ENCODE measurements around the gene SACS. TPM values are rescaled to one million over a fixed set of nuclear protein-coding genes. Genes with fewer than 3 reads are reported as not detected.

Gene SACS
- total and polyA plus RNA-seq, 2 of the 4 experiments (the other 2 are of a cell fraction), result 14.7 to 121 TPM

- no peak overlapping the region for H3K4ac ChIP-seq (ENCODE audit: low read depth, low read length)
- no TSS peak for BruUV-seq (replicated peaks)
Observed at GRCh38 chr13:23385931-23386330, 47.6 kb downstream of the SACS start.

More at GRCh38 chr13:23385931-23386330, 47.6 kb downstream of the SACS start:
- no peak overlapping the region for H3K4me2 ChIP-seq (ENCODE audit: low read depth, low read length)
- H3K56ac ChIP-seq (ENCODE audit: extremely low read depth, insufficient read depth, low read length), result no peak overlapping the region
- no CpG with 5 or more reads among the region's 3 CpGs for WGBS, 2 experiments (ENCODE audit: extremely low coverage in 2 of 2, insufficient read length in 1 of 2)
- H3K18ac ChIP-seq (ENCODE audit: low read depth, low read length), result no peak overlapping the region
- H2BK120ac ChIP-seq (ENCODE audit: low read depth, low read length), result no peak overlapping the region
- H4K5ac ChIP-seq (ENCODE audit: low read depth, low read length), result no peak overlapping the region
- no peak overlapping the region for H3K14ac ChIP-seq (replicated peaks; ENCODE audit: low read depth, low read length)
- dilution Hi-C loops (cut with HindIII; ENCODE audit: low sequenced_read_pairs, unreplicated experiment) (no loop called here), in situ Hi-C loops (cut with MboI; ENCODE audit: low sequenced_read_pairs) (no loop called here), intact Hi-C loops (cut with micrococcal nuclease) (no loop called here)
- H3K9me3 ChIP-seq (ENCODE audit: control insufficient read depth, insufficient read depth, low read length), result no peaks in the 10 kb centered on the region
- DNase-seq, result no peak
- H2BK20ac ChIP-seq (ENCODE audit: low read depth, low read length), result no peak overlapping the region
- H3K27ac ChIP-seq (ENCODE audit: insufficient read depth, low read length), result no peak overlapping the region
- ChIA-PET CTCF (no interaction called here), POLR2A (ENCODE audit: unreplicated experiment) (no interaction called here)
- H3K4me3 ChIP-seq (ENCODE audit: insufficient read depth, low read depth, low read length), result no peak overlapping the region
- no peak overlapping the region for H2AK9ac ChIP-seq (replicated peaks; ENCODE audit: low read depth, low read length, poor library complexity)
- peaks cover 11 to 19% of the 10 kb centered on the region in 2 experiments for H3K79me1 ChIP-seq (ENCODE audit: low read depth in 1 of 2, low read length in 2 of 2)
- no peaks in the 10 kb centered on the region; the same call in none of the 2 replicates for H3K4me1 ChIP-seq (ENCODE audit: control insufficient read depth, insufficient read depth, low read length)
- H3K9me1 ChIP-seq (ENCODE audit: insufficient read depth, low read length), result peaks cover 9% of the 10 kb centered on the region; the same call in 1 of the 2 replicates
- no peak overlapping the region for H2BK15ac ChIP-seq (ENCODE audit: low read depth, low read length)
- no peaks in the 10 kb centered on the region for H4K20me1 ChIP-seq (ENCODE audit: insufficient read depth, low read length)
- H3K36me3 ChIP-seq (ENCODE audit: control insufficient read depth, insufficient read depth, low read length), result no peaks in the 10 kb centered on the region
- H2BK5ac ChIP-seq (ENCODE audit: low read depth, low read length, poor library complexity, severe bottlenecking), result no peak overlapping the region
- H3K9ac ChIP-seq (ENCODE audit: low read depth, low read length), result no peak overlapping the region
- H2AK5ac ChIP-seq (ENCODE audit: low read depth, low read length), result no peak overlapping the region
- no peak overlapping the region for H3K23ac ChIP-seq (ENCODE audit: low read depth, low read length)
- no peak overlapping the region for H4K91ac ChIP-seq (ENCODE audit: insufficient read depth, low read depth, low read length)
- no peak overlapping the region for H2AFZ ChIP-seq (replicated peaks; ENCODE audit: low read length, poor library complexity)
- no peaks in the 10 kb centered on the region for H3K27me3 ChIP-seq (ENCODE audit: control insufficient read depth, insufficient read depth, low read length)
- TF ChIP-seq FOS (IDR thresholded peaks at IDR 0.05; ENCODE audit: low read depth, low read length), result no peak
- TF ChIP-seq ELK1 (IDR thresholded peaks at IDR 0.05; ENCODE audit: borderline replicate concordance, low read depth, low read length), result no peak
- no peak for TF ChIP-seq SMC3 (IDR thresholded peaks at IDR 0.05; ENCODE audit: low read depth, low read length)
- TF ChIP-seq CTCF (conservative IDR thresholded peaks at IDR 0.05; ENCODE audit: low read depth, low read length), result no peak
- no peak for TF ChIP-seq MAFK (IDR thresholded peaks at IDR 0.05; ENCODE audit: low read depth, low read length)
- no peak for TF ChIP-seq RCOR1 (IDR thresholded peaks at IDR 0.05; ENCODE audit: insufficient replicate concordance, low read length)
- no peak for TF ChIP-seq NFE2L2 (IDR thresholded peaks at IDR 0.05; ENCODE audit: low read depth, low read length)
- TF ChIP-seq CEBPB (IDR thresholded peaks at IDR 0.05; ENCODE audit: low read depth, low read length), result no peak
- TF ChIP-seq MXI1 (IDR thresholded peaks at IDR 0.05; ENCODE audit: borderline replicate concordance, low read depth, low read length), result no peak
- TF ChIP-seq CHD1 (IDR thresholded peaks at IDR 0.05; ENCODE audit: low read depth, low read length), result no peak
- no peak for TF ChIP-seq RFX5 (IDR thresholded peaks at IDR 0.05; ENCODE audit: low read depth, low read length)
- TF ChIP-seq RAD21 (IDR thresholded peaks at IDR 0.05; ENCODE audit: low read length), result no peak
- TF ChIP-seq POLR2A (IDR thresholded peaks at IDR 0.05; ENCODE audit: low read depth, low read length), result no peak
- TF ChIP-seq USF2 (IDR thresholded peaks at IDR 0.05; ENCODE audit: low read depth, low read length), result no peak
- no peak for ATAC-seq (ENCODE audit: low read depth)
- no peak overlapping the region for H4K8ac ChIP-seq (ENCODE audit: low read depth in 2 of 2, low read length in 2 of 2)

All from IMR-90 (cell line).